Measurements from ENCODE around the gene PEPD. TPM values are rescaled to one million over a fixed set of nuclear protein-coding genes. Genes with fewer than 3 reads are reported as not detected.

Gene PEPD
- polyA plus RNA-seq, 3 donors, result 61.5 to 218 (median 171) TPM

GRCh38 chr19:33339016-33339984 is 182.3 kb downstream of the PEPD start:
- peaks cover 11% of the 10 kb centered on the region in 2 donors for H3K4me1 ChIP-seq (ENCODE audit: control insufficient read depth in 1 of 2, insufficient read depth in 2 of 2, low read length in 2 of 2)
- intact Hi-C loops (cut with micrococcal nuclease), result no loop called here
- no peak overlapping the region for H3K27ac ChIP-seq (ENCODE audit: low read depth in 1 of 2, low read length in 2 of 2)
- WGBS (ENCODE audit: insufficient coverage), result 90% methylated on average over 2 of the region's 8 CpGs
- H3K36me3 ChIP-seq (replicated peaks in 1 of 2; ENCODE audit: control insufficient read depth in 1 of 2, insufficient read depth in 2 of 2, low read length in 2 of 2), result no peaks in the 10 kb centered on the region
- Mint-ChIP-seq H3K4me1 (peaks cover 27% of the 10 kb centered on the region), H3K27ac (peak overlapping the region in 1 of 7 donors; percentile 25), H3K27me3 (ENCODE audit: low read depth in 3 of 3) (peaks cover 4 to 10% (median 8%) of the 10 kb centered on the region in 3 donors), H3K9me3 (peaks cover 0 to 2% (median 0%) of the 10 kb centered on the region in 7 donors), H3K4me3 (no peak overlapping the region), H3K36me3 (no peaks in the 10 kb centered on the region)
- TF ChIP-seq, protein P1, sequence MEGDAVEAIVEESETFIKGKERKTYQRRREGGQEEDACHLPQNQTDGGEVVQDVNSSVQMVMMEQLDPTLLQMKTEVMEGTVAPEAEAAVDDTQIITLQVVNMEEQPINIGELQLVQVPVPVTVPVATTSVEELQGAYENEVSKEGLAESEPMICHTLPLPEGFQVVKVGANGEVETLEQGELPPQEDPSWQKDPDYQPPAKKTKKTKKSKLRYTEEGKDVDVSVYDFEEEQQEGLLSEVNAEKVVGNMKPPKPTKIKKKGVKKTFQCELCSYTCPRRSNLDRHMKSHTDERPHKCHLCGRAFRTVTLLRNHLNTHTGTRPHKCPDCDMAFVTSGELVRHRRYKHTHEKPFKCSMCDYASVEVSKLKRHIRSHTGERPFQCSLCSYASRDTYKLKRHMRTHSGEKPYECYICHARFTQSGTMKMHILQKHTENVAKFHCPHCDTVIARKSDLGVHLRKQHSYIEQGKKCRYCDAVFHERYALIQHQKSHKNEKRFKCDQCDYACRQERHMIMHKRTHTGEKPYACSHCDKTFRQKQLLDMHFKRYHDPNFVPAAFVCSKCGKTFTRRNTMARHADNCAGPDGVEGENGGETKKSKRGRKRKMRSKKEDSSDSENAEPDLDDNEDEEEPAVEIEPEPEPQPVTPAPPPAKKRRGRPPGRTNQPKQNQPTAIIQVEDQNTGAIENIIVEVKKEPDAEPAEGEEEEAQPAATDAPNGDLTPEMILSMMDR (IDR thresholded peaks at IDR 0.05), result no peak
- H3K9ac ChIP-seq (ENCODE audit: insufficient read depth, low read length, poor library complexity, severe bottlenecking), result no peak overlapping the region
- H3K9me3 ChIP-seq (replicated peaks in 1 of 2; ENCODE audit: control insufficient read depth in 1 of 2, insufficient read depth in 1 of 2, low read length in 2 of 2), result no peaks in the 10 kb centered on the region
- H3K27me3 ChIP-seq (ENCODE audit: control insufficient read depth in 2 of 2, insufficient read depth in 2 of 2, low read length in 2 of 2), result no peaks in the 10 kb centered on the region
- no peak overlapping the region for H3K4me3 ChIP-seq (replicated peaks in 1 of 3; ENCODE audit: low read depth in 2 of 3, low read length in 3 of 3)
- H2AFZ ChIP-seq (ENCODE audit: insufficient read depth, low read depth, low read length, poor library complexity, severe bottlenecking), result no peak overlapping the region
- no peak overlapping the region for H3K4me2 ChIP-seq (replicated peaks; ENCODE audit: extremely low read depth, low read length, poor library complexity, severe bottlenecking)
- no peaks in the 10 kb centered on the region for H4K20me1 ChIP-seq (ENCODE audit: insufficient read depth, low read length)
- DNase-seq, result peak in 1 of 3 donors; percentile 21
- H3K79me2 ChIP-seq (ENCODE audit: insufficient read depth, low read length), result no peaks in the 10 kb centered on the region

Other genes with a start within 250 kb of the PEPD start
- gene CEBPA, start 219.3 kb downstream of the PEPD start, polyA plus RNA-seq, result 10 to 100 TPM; 17.9 to 76.3 (median 47.5) TPM
- gene CEBPG, start 148.1 kb downstream of the PEPD start, polyA plus RNA-seq, result 10 to 100 TPM; 16.8 to 18.3 (median 17.8) TPM
- not detected for gene CHST8, start 100.2 kb upstream of the PEPD start, polyA plus RNA-seq